ENCODE results near the gene UQCRHL.
"Not testable (repeated sequence)": the region's sequence is repeated elsewhere in the genome, so short reads cannot be mapped to it uniquely, and the experiment has no call there.

UQCRHL gene

GRCh38 chr1:15833069-15833679, 25.7 kb upstream of the UQCRHL start:
- no peak for DNase-seq (ENCODE audit: extremely low read depth, low read depth)
- no peak for TF ChIP-seq CTCF (IDR thresholded peaks at IDR 0.05; ENCODE audit: low read depth, low read length)

GRCh38 chr1:15830258-15830657, 22.8 kb upstream of the UQCRHL start:
- DNase-seq (ENCODE audit: extremely low read depth, low read depth): no peak
- TF ChIP-seq CTCF (IDR thresholded peaks at IDR 0.05; ENCODE audit: low read depth, low read length): no peak

- not testable (repeated sequence) for DNase-seq (ENCODE audit: extremely low read depth, low read depth)
Measured at GRCh38 chr1:15828931-15829330, 21.5 kb upstream of the UQCRHL start.

- DNase-seq (ENCODE audit: extremely low read depth, low read depth): not testable (repeated sequence)
Measured at GRCh38 chr1:15827567-15827966, 20.1 kb upstream of the UQCRHL start.

GRCh38 chr1:15826810-15827507, 19.5 kb upstream of the UQCRHL start:
- DNase-seq (ENCODE audit: extremely low read depth, low read depth): no peak
- TF ChIP-seq CTCF (IDR thresholded peaks at IDR 0.05; ENCODE audit: low read depth, low read length): no peak

- TF ChIP-seq CTCF (IDR thresholded peaks at IDR 0.05; ENCODE audit: low read depth, low read length): no peak
Measured at GRCh38 chr1:15825800-15826199, 18.4 kb upstream of the UQCRHL start.

GRCh38 chr1:15820478-15820877, 13.0 kb upstream of the UQCRHL start:
- DNase-seq (ENCODE audit: extremely low read depth, low read depth): no peak
- TF ChIP-seq CTCF (IDR thresholded peaks at IDR 0.05; ENCODE audit: low read depth, low read length): no peak

More at GRCh38 chr1:15825800-15826199, 18.4 kb upstream of the UQCRHL start:
- DNase-seq (ENCODE audit: extremely low read depth, low read depth): peak; percentile 59

GRCh38 chr1:15816674-15817073, 9.2 kb upstream of the UQCRHL start:
- TF ChIP-seq CTCF (IDR thresholded peaks at IDR 0.05; ENCODE audit: low read depth, low read length): no peak
- DNase-seq (ENCODE audit: extremely low read depth, low read depth): no peak

Data from AG09319 (cell line).